Measurements from ENCODE around the gene SLC25A6.

- no peak for TF ChIP-seq POLR2A (IDR thresholded peaks at IDR 0.05)
- TF ChIP-seq, protein P1, sequence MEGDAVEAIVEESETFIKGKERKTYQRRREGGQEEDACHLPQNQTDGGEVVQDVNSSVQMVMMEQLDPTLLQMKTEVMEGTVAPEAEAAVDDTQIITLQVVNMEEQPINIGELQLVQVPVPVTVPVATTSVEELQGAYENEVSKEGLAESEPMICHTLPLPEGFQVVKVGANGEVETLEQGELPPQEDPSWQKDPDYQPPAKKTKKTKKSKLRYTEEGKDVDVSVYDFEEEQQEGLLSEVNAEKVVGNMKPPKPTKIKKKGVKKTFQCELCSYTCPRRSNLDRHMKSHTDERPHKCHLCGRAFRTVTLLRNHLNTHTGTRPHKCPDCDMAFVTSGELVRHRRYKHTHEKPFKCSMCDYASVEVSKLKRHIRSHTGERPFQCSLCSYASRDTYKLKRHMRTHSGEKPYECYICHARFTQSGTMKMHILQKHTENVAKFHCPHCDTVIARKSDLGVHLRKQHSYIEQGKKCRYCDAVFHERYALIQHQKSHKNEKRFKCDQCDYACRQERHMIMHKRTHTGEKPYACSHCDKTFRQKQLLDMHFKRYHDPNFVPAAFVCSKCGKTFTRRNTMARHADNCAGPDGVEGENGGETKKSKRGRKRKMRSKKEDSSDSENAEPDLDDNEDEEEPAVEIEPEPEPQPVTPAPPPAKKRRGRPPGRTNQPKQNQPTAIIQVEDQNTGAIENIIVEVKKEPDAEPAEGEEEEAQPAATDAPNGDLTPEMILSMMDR (IDR thresholded peaks at IDR 0.05 in 4 of 5, conservative IDR thresholded peaks at IDR 0.05 in 1 of 5): no peak
Measured at GRCh38 chrX:1427756-1428155, 35.8 kb upstream of the SLC25A6 start.
